Prostate gland (tissue), 2 donors: ENCODE results near the gene STIM1. TPM values are rescaled to one million over a fixed set of nuclear protein-coding genes. Genes with fewer than 3 reads are reported as not detected.
A peak's percentile ranks its signal among the peaks of the same experiment; 100 is the strongest.

Experiments
- DNase-seq: peaks from one replicate; pipeline ENCODE4 v3.0.0-alpha.2; 2019; ENCODE audit warnings: low spot score
- H3K27ac ChIP-seq, 2 donors: fragments of 200-600 bp; sonication (generic); 2 replicates each; pipeline ENCODE4 v1.5.1; 2017 to 2019
- H3K27me3 ChIP-seq: fragments of 200-600 bp; sonication (generic); replicated peaks from 2 replicates; pipeline ENCODE4 v1.5.1; 2019; ENCODE audit not compliant: insufficient read depth
- H3K36me3 ChIP-seq, 2 donors: fragments of 200-600 bp; sonication (generic); 1 replicate in 1 of 2; 2 replicates in 1 of 2; pipeline versions ENCODE4 v1.5.1 to v1.8.1; 2017 to 2019
- H3K4me1 ChIP-seq: fragments of 200-600 bp; sonication (generic); replicated peaks from 2 replicates; pipeline ENCODE4 v1.5.1; 2019
- H3K4me3 ChIP-seq, 2 donors: fragments of 200-600 bp; sonication (generic); 2 replicates each; pipeline ENCODE4 v1.5.1; 2017 to 2019
- H3K9me3 ChIP-seq: fragments of 200-600 bp; sonication (generic); 2 replicates; pipeline ENCODE4 v1.5.1; 2017
- CTCF ChIP-seq, 4 experiments: fragments of 200-600 bp in 2 of 4; fragments of 450-650 bp in 2 of 4; sonication (generic) in 2 of 4; IDR thresholded peaks; 1 replicate in 3 of 4; 2 replicates in 1 of 4; pipeline ENCODE4 v1.5.1; 2016 to 2019; ENCODE audit warnings: antibody characterized with exemption in 4 of 4, mild to moderate bottlenecking in 2 of 4, moderate library complexity in 2 of 4
- POLR2A ChIP-seq: fragments of 450-650 bp; IDR thresholded peaks from one replicate; pipeline ENCODE4 v1.6.1; 2016; ENCODE audit warnings: antibody characterized with exemption, mild to moderate bottlenecking
- POLR2AphosphoS5 ChIP-seq: sonication (generic); formaldehyde crosslinking; IDR thresholded peaks from one replicate; pipeline ENCODE4 v1.6.1; 2017; ENCODE audit warnings: antibody characterized with exemption
- WGBS: methylation state at CpG from one replicate; pipeline ENCODE4 v1.1.5; 2018; 5-methylcytosine and 5-hydroxymethylcytosine counted together
- intact Hi-C: fragments of 100-400 bp; cut with DNase I; formaldehyde crosslinking; loops from one replicate; pipeline ENCODE4 v1.14.2; 2022
- total RNA-seq, 2 donors: library from RNA; depleted of rRNA; stranded (reverse); fragments of >200 nt; gene quantifications; one replicate each; pipeline ENCODE4 v1.1.0, GENCODE V29; 2016

Gene STIM1
- total RNA-seq, 2 donors from 2014 or later, result 34.1 to 65.0 TPM

GRCh38 chr11:3934658-3935057 is 79.2 kb downstream of the STIM1 start:
- Histone ChIP-seq H3K4me3 (no peak overlapping the region), H3K9me3 (no peaks in the 10 kb centered on the region), H3K36me3 (no peaks in the 10 kb centered on the region), H3K4me1 (no peaks in the 10 kb centered on the region), H3K27ac (no peak overlapping the region), H3K27me3 (no peaks in the 10 kb centered on the region)
- WGBS, result 74% methylated on average over 1 of the region's 1 CpG
- DNase-seq, result no peak
- intact Hi-C loops, result no loop called here
- TF ChIP-seq POLR2A (no peak), POLR2AphosphoS5 (no peak), CTCF (IDR thresholded peaks at IDR 0.05) (no peak)

GRCh38 chr11:3936517-3936916 is 81.1 kb downstream of the STIM1 start:
- intact Hi-C loops, result no loop called here
- TF ChIP-seq CTCF (IDR thresholded peaks at IDR 0.05) (no peak), POLR2A (no peak), POLR2AphosphoS5 (no peak)
- Histone ChIP-seq H3K36me3 (no peaks in the 10 kb centered on the region), H3K4me3 (no peak overlapping the region), H3K27me3 (no peaks in the 10 kb centered on the region), H3K27ac (no peak overlapping the region), H3K4me1 (no peaks in the 10 kb centered on the region), H3K9me3 (no peaks in the 10 kb centered on the region)
- no peak for DNase-seq
- WGBS, result 97% methylated on average over 1 of the region's 1 CpG

GRCh38 chr11:3939211-3939610 is 83.7 kb downstream of the STIM1 start:
- no peak for DNase-seq
- Histone ChIP-seq H3K9me3 (no peaks in the 10 kb centered on the region), H3K27me3 (no peaks in the 10 kb centered on the region), H3K4me1 (no peaks in the 10 kb centered on the region), H3K4me3 (no peak overlapping the region), H3K27ac (no peak overlapping the region), H3K36me3 (no peaks in the 10 kb centered on the region)
- intact Hi-C loops, result no loop called here
- no peak for TF ChIP-seq POLR2AphosphoS5
- no peak for TF ChIP-seq POLR2A
- TF ChIP-seq CTCF (IDR thresholded peaks at IDR 0.05), result no peak

GRCh38 chr11:3939651-3940190 is 84.3 kb downstream of the STIM1 start:
- TF ChIP-seq POLR2A, result no peak
- no peak for TF ChIP-seq CTCF (IDR thresholded peaks at IDR 0.05)

GRCh38 chr11:3942160-3942955 is 86.9 kb downstream of the STIM1 start:
- H3K4me3 ChIP-seq, result no peak overlapping the region
- intact Hi-C loops, result loop anchor here (5.0 kb wide), 1 partner anchor 130 kb away; no protein-coding TSS in a partner anchor
- H3K36me3 ChIP-seq, result no peaks in the 10 kb centered on the region
- H3K9me3 ChIP-seq, result no peaks in the 10 kb centered on the region
- TF ChIP-seq POLR2AphosphoS5 (no peak), CTCF (IDR thresholded peaks at IDR 0.05) (peak in 1 of 4 experiments; percentile 21)
- no peaks in the 10 kb centered on the region for H3K27me3 ChIP-seq
- DNase-seq, result no peak
- H3K4me1 ChIP-seq, result no peaks in the 10 kb centered on the region
- peak overlapping the region in 1 of 2 donors; percentile 24 for H3K27ac ChIP-seq
- 37% methylated on average over 3 of the region's 3 CpGs for WGBS

More at GRCh38 chr11:3939651-3940190, 84.3 kb downstream of the STIM1 start:
- 58% methylated on average over 2 of the region's 2 CpGs for WGBS
- no peak for DNase-seq
- Histone ChIP-seq H3K36me3 (no peaks in the 10 kb centered on the region), H3K27ac (no peak overlapping the region), H3K27me3 (no peaks in the 10 kb centered on the region), H3K9me3 (no peaks in the 10 kb centered on the region), H3K4me3 (no peak overlapping the region), H3K4me1 (no peaks in the 10 kb centered on the region)
- intact Hi-C loops, result loop anchor here (5.0 kb wide), 1 partner anchor 133 kb away; no protein-coding TSS in a partner anchor
